HCT116 (cell line): Measurements from ENCODE around the gene NOL11. TPM values are rescaled to one million over a fixed set of nuclear protein-coding genes. Genes with fewer than 3 reads are reported as not detected.

Source experiments
- ATAC-seq: fragments of 200-7000 bp; cut with Tn5 transposase; 2 replicates; pipeline ENCODE4 v1.9.1; 2020; ENCODE audit warnings: mild to moderate bottlenecking, moderate library complexity
- BruUV-seq: library from RNA; stranded (reverse); fragments of 400-500 nt; replicated peaks from 2 replicates; lab custom pipeline; 2021; lab: Mats Ljungman, UMichigan
- CTCF ChIA-PET: fragments of 300-600 bp; sonication (Branson Sonifier 250); formaldehyde crosslinking; loops from one replicate; lab custom pipeline; 2021; ENCODE audit warnings: antibody characterized with exemption; lab: Charles Lee
- POLR2A ChIA-PET: fragments of 300-600, 350-600 bp; sonication (Branson Sonifier 250); formaldehyde crosslinking; loops from one replicate; lab custom pipeline; 2021; ENCODE audit warnings: antibody characterized with exemption; lab: Charles Lee
- RAD21 ChIA-PET, 2 experiments: fragments of 300-600 bp; sonication (Branson Sonifier 250); formaldehyde crosslinking; loops; one replicate each; lab custom pipeline; 2023; ENCODE audit warnings: low total read pairs in 2 of 2; ENCODE audit not compliant: uncharacterized antibody in 2 of 2, unreplicated experiment in 2 of 2, low non-redundant PET in 1 of 2; lab: Charles Lee
- DNase-seq: peaks from one replicate; pipeline ENCODE4 v3.0.0-alpha.2; 2010; ENCODE audit warnings: low read depth, low spot score
- H2AFZ ChIP-seq: fragments of 200-600 bp; shearing (Covaris generic), sonication (generic); 2 replicates; pipeline ENCODE4 v1.6.1; 2017; ENCODE audit warnings: low read depth, mixed run types, mixed read lengths, antibody characterized with exemption, low read length; ENCODE audit not compliant: poor library complexity, severe bottlenecking
- H3K27ac ChIP-seq: 2 replicates; pipeline ENCODE4 v1.5.1; 2012; ENCODE audit warnings: low read depth, low read length
- H3K27me3 ChIP-seq: fragments of 200-600 bp; sonication (generic); 2 replicates; pipeline ENCODE4 v1.6.1; 2016; ENCODE audit warnings: mixed run types, low read length, mixed read lengths; ENCODE audit not compliant: insufficient read depth
- H3K36me3 ChIP-seq, 2 experiments: fragments of 200-500 bp in 1 of 2; fragments of 200-600 bp in 1 of 2; sonication (Bioruptor generic) in 1 of 2; sonication (generic) in 1 of 2; 2 replicates each; pipeline versions ENCODE4 v1.5.1 to v1.6.1; 2014 to 2016; ENCODE audit warnings: low read length in 2 of 2, inconsistent platforms in 1 of 2, mixed read lengths in 1 of 2, mixed run types in 1 of 2; ENCODE audit not compliant: insufficient read depth in 2 of 2, control insufficient read depth in 1 of 2
- H3K4me1 ChIP-seq, 2 experiments: fragments of 200-600 bp in 1 of 2; sonication (generic) in 1 of 2; 2 replicates each; pipeline versions ENCODE4 v1.5.1 to v1.6.1; 2012 to 2017; ENCODE audit warnings: low read length in 2 of 2, inconsistent platforms in 1 of 2, mild to moderate bottlenecking in 1 of 2, mixed read lengths in 1 of 2, mixed run types in 1 of 2, moderate library complexity in 1 of 2; ENCODE audit not compliant: insufficient read depth in 2 of 2, control insufficient read depth in 1 of 2
- H3K4me2 ChIP-seq: fragments of 200-600 bp; sonication (generic); 2 replicates; pipeline ENCODE4 v1.6.1; 2017; ENCODE audit warnings: mixed run types, low read length, mixed read lengths
- H3K4me3 ChIP-seq, 2 experiments: fragments of 200-600 bp in 1 of 2; sonication (generic) in 1 of 2; replicated peaks in 1 of 2; 2 replicates each; pipeline ENCODE4 v1.5.1; 2011 to 2016; ENCODE audit warnings: low read length in 2 of 2, control low read depth in 1 of 2, low read depth in 1 of 2, mild to moderate bottlenecking in 1 of 2, mixed read lengths in 1 of 2, mixed run types in 1 of 2
- H3K79me2 ChIP-seq: fragments of 200-600 bp; sonication (generic); 2 replicates; pipeline ENCODE4 v1.6.1; 2017; ENCODE audit warnings: mild to moderate bottlenecking, mixed run types, low read length, moderate library complexity, mixed read lengths; ENCODE audit not compliant: insufficient read depth
- H3K9ac ChIP-seq: fragments of 200-600 bp; sonication (generic); 2 replicates; pipeline ENCODE4 v1.6.1; 2016; ENCODE audit warnings: low read length, mixed read lengths
- H3K9me2 ChIP-seq: fragments of 200-600 bp; sonication (generic), shearing (Covaris generic); 2 replicates; pipeline ENCODE4 v1.6.1; 2017; ENCODE audit warnings: mixed run types, mild to moderate bottlenecking, moderate library complexity; ENCODE audit not compliant: insufficient read depth
- H3K9me3 ChIP-seq, 2 experiments: fragments of 200-500 bp in 1 of 2; fragments of 200-600 bp in 1 of 2; sonication (Bioruptor generic) in 1 of 2; sonication (generic) in 1 of 2; 2 replicates each; pipeline ENCODE4 v1.6.1; 2014 to 2017; ENCODE audit warnings: low read length in 2 of 2, mixed read lengths in 2 of 2, inconsistent platforms in 1 of 2, low read depth in 1 of 2, mild to moderate bottlenecking in 1 of 2, mixed run types in 1 of 2, moderate library complexity in 1 of 2; ENCODE audit not compliant: control insufficient read depth in 1 of 2, insufficient read depth in 1 of 2
- H4K20me1 ChIP-seq: fragments of 200-600 bp; sonication (generic), shearing (Covaris generic); 2 replicates; pipeline ENCODE4 v1.6.1; 2017; ENCODE audit warnings: mixed run types, mild to moderate bottlenecking, moderate library complexity; ENCODE audit not compliant: insufficient read depth
- CBX3 ChIP-seq: IDR thresholded peaks from 2 replicates; pipeline ENCODE4 v1.6.1; 2012; ENCODE audit warnings: low read depth
- CEBPB ChIP-seq: IDR thresholded peaks from 2 replicates; pipeline ENCODE4 v1.6.1; 2012; ENCODE audit warnings: low read depth
- CTCF ChIP-seq, 3 experiments: fragments of 200-600 bp in 1 of 3; sonication (generic) in 1 of 3; IDR thresholded peaks in 2 of 3; conservative IDR thresholded peaks in 1 of 3; 2 replicates each; pipeline ENCODE4 v1.5.1; 2012 to 2017; ENCODE audit warnings: low read depth in 2 of 3, low read length in 2 of 3, antibody characterized with exemption in 1 of 3, borderline replicate concordance in 1 of 3, control low read depth in 1 of 3, mild to moderate bottlenecking in 1 of 3, mixed read lengths in 1 of 3, mixed run types in 1 of 3, moderate library complexity in 1 of 3; ENCODE audit not compliant: insufficient read depth in 1 of 3
- EGR1 ChIP-seq: IDR thresholded peaks from 2 replicates; pipeline ENCODE4 v1.6.1; 2012; ENCODE audit warnings: low read depth
- EZH2 ChIP-seq: fragments of 200-600 bp; sonication (generic); IDR thresholded peaks from 2 replicates; pipeline ENCODE4 v1.6.1; 2017; ENCODE audit warnings: antibody characterized with exemption, mixed run types
- EZH2phosphoT487 ChIP-seq: fragments of 200-600 bp; IDR thresholded peaks from 2 replicates; pipeline ENCODE4 v1.6.1; 2018; ENCODE audit warnings: antibody characterized with exemption, borderline replicate concordance
- FOSL1 ChIP-seq: IDR thresholded peaks from 2 replicates; pipeline ENCODE4 v1.6.1; 2012; ENCODE audit warnings: low read depth
- MAX ChIP-seq: IDR thresholded peaks from 2 replicates; pipeline ENCODE4 v1.6.1; 2012
- POLR2A ChIP-seq: IDR thresholded peaks from 2 replicates; pipeline ENCODE4 v1.7.0; 2011; ENCODE audit warnings: borderline replicate concordance; ENCODE audit not compliant: insufficient read depth, insufficient read length; ENCODE audit errors: extremely low read depth
- POLR2AphosphoS5 ChIP-seq: IDR thresholded peaks from 2 replicates; pipeline ENCODE4 v1.6.1; 2011; ENCODE audit warnings: mild to moderate bottlenecking, low read depth, low read length, moderate library complexity
- RAD21 ChIP-seq: IDR thresholded peaks from 2 replicates; pipeline ENCODE4 v1.6.1; 2012; ENCODE audit warnings: low read depth, mild to moderate bottlenecking
- REST ChIP-seq: IDR thresholded peaks from 2 replicates; pipeline ENCODE4 v1.6.1; 2012; ENCODE audit warnings: low read depth
- SIN3A ChIP-seq: IDR thresholded peaks from 2 replicates; pipeline ENCODE4 v1.6.1; 2012; ENCODE audit warnings: low read depth
- YY1 ChIP-seq: IDR thresholded peaks from 2 replicates; pipeline ENCODE4 v1.6.1; 2011; ENCODE audit warnings: low read length, low read depth, moderate library complexity, mild to moderate bottlenecking; ENCODE audit not compliant: insufficient replicate concordance; ENCODE audit errors: extremely low read depth
- ZNF274 ChIP-seq: fragments of 200-500 bp; sonication (Bioruptor generic); IDR thresholded peaks from 2 replicates; pipeline ENCODE4 v1.6.1; 2014; ENCODE audit warnings: mild to moderate bottlenecking, low read depth, low read length, inconsistent platforms
- intact Hi-C: fragments of 100-400 bp; cut with micrococcal nuclease; formaldehyde crosslinking; loops from 2 replicates; pipeline ENCODE4 v1.10.0; 2022
- total RNA-seq: library from RNA; stranded (reverse); gene quantifications from one replicate; pipeline ENCODE4 v1.2.1, GENCODE V29; 2021; ENCODE audit not compliant: unreplicated experiment
- TF ChIP-seq, protein P1 (sequence below): IDR thresholded peaks from 2 replicates; pipeline ENCODE4 v1.6.1; 2011; ENCODE audit warnings: mild to moderate bottlenecking, low read length, moderate library complexity; ENCODE audit not compliant: insufficient replicate concordance; ENCODE audit errors: extremely low read depth

The NOL11 gene
- total RNA-seq, 1 experiment from 2014 or later: 118 TPM

- H3K9me3 ChIP-seq: no peaks in the 10 kb centered on the region
- no peak overlapping the region for H3K4me3 ChIP-seq
- POLR2A ChIA-PET: no interaction called here
- RAD21 ChIA-PET: no interaction called here
- H3K4me2 ChIP-seq: no peak overlapping the region
- H2AFZ ChIP-seq: no peak overlapping the region
- no peaks in the 10 kb centered on the region for H3K79me2 ChIP-seq
- BruUV-seq: no TSS peak
- H3K27ac ChIP-seq: no peak overlapping the region
- ATAC-seq (no peak), DNase-seq (no peak)
- no peaks in the 10 kb centered on the region for H4K20me1 ChIP-seq
- no peaks in the 10 kb centered on the region for H3K36me3 ChIP-seq
- no peaks in the 10 kb centered on the region for H3K27me3 ChIP-seq
- CTCF ChIA-PET: no interaction called here
- intact Hi-C loops: no loop called here
- TF ChIP-seq MAX (no peak), YY1 (no peak), RAD21 (no peak), FOSL1 (no peak), REST (no peak), POLR2A (no peak), ZNF274 (no peak), EZH2 (no peak), CBX3 (no peak), POLR2AphosphoS5 (no peak), EGR1 (no peak), CEBPB (no peak), CTCF (IDR thresholded peaks at IDR 0.05 in 2 of 3, conservative IDR thresholded peaks at IDR 0.05 in 1 of 3; ENCODE audit: borderline replicate concordance in 1 of 3, insufficient read depth in 1 of 3, low read depth in 2 of 3, low read length in 2 of 3) (no peak), EZH2phosphoT487 (no peak), SIN3A (no peak)
- TF ChIP-seq, protein P1, sequence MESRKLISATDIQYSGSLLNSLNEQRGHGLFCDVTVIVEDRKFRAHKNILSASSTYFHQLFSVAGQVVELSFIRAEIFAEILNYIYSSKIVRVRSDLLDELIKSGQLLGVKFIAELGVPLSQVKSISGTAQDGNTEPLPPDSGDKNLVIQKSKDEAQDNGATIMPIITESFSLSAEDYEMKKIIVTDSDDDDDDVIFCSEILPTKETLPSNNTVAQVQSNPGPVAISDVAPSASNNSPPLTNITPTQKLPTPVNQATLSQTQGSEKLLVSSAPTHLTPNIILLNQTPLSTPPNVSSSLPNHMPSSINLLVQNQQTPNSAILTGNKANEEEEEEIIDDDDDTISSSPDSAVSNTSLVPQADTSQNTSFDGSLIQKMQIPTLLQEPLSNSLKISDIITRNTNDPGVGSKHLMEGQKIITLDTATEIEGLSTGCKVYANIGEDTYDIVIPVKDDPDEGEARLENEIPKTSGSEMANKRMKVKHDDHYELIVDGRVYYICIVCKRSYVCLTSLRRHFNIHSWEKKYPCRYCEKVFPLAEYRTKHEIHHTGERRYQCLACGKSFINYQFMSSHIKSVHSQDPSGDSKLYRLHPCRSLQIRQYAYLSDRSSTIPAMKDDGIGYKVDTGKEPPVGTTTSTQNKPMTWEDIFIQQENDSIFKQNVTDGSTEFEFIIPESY: no peak
- TF ChIP-seq, all 23 proteins: peak for 0
- H3K9ac ChIP-seq: no peak overlapping the region
- H3K9me2 ChIP-seq: no peaks in the 10 kb centered on the region
- H3K4me1 ChIP-seq: peaks cover 4 to 5% of the 10 kb centered on the region in 2 experiments; a peak in 3 of 4 replicates
Observed at GRCh38 chr17:67711916-67712315, 5.8 kb upstream of the NOL11 start.
